WERI-Rb-1 (cell line): ENCODE results near the gene MCCC2.
"Not testable (repeated sequence)": the region's sequence is repeated elsewhere in the genome, so short reads cannot be mapped to it uniquely, and the experiment has no call there.

ENCODE experiments used
- DNase-seq: peaks from one replicate; pipeline ENCODE4 v3.0.0-alpha.2; 2020
- H3K27ac ChIP-seq: fragments of 250-450 bp; sonication (Bioruptor Pico); 2 replicates; pipeline ENCODE4 v1.5.1; 2020; ENCODE audit warnings: mild to moderate bottlenecking, moderate library complexity
- H3K27me3 ChIP-seq: fragments of 250-450 bp; sonication (Bioruptor Pico); 2 replicates; pipeline ENCODE4 v1.5.1; 2021; ENCODE audit warnings: mild to moderate bottlenecking, low read depth, moderate library complexity; ENCODE audit not compliant: insufficient read depth, severe bottlenecking
- H3K36me3 ChIP-seq: fragments of 250-450 bp; sonication (Bioruptor Pico); 2 replicates; pipeline ENCODE4 v1.5.1; 2020; ENCODE audit warnings: mild to moderate bottlenecking, moderate library complexity
- H3K4me3 ChIP-seq: 2 replicates; pipeline ENCODE4 v1.5.1; 2011; ENCODE audit warnings: low read depth, mild to moderate bottlenecking, control low read depth, low read length
- H3K9me3 ChIP-seq: fragments of 250-450 bp; sonication (Bioruptor Pico); 2 replicates; pipeline ENCODE4 v1.5.1; 2021; ENCODE audit warnings: mild to moderate bottlenecking, moderate library complexity; ENCODE audit not compliant: severe bottlenecking
- TF ChIP-seq, protein P1 (sequence below): IDR thresholded peaks from 2 replicates; pipeline ENCODE4 v1.5.1; 2011; ENCODE audit warnings: low read depth, mild to moderate bottlenecking, control low read depth, inconsistent platforms, low read length

MCCC2 gene

DNA sequence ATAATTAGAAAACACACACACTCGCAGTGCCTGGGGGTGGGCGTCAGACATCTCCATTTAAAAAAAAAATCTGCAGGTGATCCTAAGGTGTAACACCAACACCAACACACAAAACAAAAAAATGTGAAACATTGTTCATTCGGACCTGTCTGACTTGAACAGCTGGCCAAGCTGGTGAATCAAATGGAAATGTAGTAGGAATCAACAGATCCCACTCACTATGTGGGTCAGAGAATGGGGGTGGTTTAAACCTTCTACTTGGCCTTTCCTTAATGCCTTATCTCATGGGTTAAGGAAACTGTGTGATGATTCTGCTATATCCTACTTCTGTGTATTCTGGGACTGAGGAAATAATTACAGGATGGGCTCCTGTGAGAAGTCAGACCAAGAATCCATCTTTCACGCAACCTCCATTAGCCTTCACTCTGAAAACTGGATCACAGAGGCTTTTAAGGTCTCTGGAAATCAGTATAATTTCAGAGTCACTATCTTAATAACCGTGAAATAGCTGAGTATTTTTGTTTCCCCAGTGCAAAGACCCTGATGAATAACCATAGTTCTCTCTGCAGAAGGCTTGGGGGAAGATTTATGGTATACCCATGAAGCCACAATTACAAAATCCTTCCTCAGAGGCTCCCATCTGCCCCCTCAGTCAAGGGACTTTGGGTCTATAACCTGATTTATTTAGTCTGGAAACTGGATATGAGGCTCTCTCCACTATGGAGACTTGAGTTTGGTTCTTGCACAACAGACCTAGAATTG is 17.2 kb upstream of the MCCC2 start:
- Histone ChIP-seq H3K27ac (no peak overlapping the region), H3K4me3 (no peak overlapping the region), H3K36me3 (peaks cover 12% of the 10 kb centered on the region), H3K9me3 (no peaks in the 10 kb centered on the region), H3K27me3 (no peaks in the 10 kb centered on the region)
- DNase-seq, result no peak
- TF ChIP-seq, protein P1, sequence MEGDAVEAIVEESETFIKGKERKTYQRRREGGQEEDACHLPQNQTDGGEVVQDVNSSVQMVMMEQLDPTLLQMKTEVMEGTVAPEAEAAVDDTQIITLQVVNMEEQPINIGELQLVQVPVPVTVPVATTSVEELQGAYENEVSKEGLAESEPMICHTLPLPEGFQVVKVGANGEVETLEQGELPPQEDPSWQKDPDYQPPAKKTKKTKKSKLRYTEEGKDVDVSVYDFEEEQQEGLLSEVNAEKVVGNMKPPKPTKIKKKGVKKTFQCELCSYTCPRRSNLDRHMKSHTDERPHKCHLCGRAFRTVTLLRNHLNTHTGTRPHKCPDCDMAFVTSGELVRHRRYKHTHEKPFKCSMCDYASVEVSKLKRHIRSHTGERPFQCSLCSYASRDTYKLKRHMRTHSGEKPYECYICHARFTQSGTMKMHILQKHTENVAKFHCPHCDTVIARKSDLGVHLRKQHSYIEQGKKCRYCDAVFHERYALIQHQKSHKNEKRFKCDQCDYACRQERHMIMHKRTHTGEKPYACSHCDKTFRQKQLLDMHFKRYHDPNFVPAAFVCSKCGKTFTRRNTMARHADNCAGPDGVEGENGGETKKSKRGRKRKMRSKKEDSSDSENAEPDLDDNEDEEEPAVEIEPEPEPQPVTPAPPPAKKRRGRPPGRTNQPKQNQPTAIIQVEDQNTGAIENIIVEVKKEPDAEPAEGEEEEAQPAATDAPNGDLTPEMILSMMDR, result no peak

GRCh38 chr5:71571811-71572210 is 15.3 kb upstream of the MCCC2 start:
- not testable (repeated sequence) for H3K36me3 ChIP-seq, H3K4me3 ChIP-seq, DNase-seq, H3K27me3 ChIP-seq, H3K27ac ChIP-seq, H3K9me3 ChIP-seq

DNA sequence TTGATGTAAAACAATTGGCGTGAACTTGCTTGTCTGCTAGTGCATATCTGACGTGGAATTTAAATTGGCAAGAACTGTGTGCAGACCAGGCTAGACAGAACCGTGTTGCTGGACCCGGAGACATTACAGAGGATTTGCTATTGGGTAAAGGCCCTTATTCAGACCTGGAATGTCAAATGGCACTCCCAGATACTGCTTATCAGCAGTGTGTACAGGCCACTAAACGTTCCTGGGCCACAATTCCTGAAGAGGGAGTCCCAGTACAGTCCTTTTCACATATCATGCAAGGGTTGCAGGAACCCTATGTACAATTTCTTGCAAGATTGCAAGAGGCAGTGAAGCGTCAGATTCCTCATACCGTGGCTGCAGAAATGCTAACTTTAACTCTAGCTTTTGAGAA is 13.5 kb upstream of the MCCC2 start:
- H3K27ac ChIP-seq, result no peak overlapping the region
- no peaks in the 10 kb centered on the region; the same call in none of the 2 replicates for H3K36me3 ChIP-seq
- no peaks in the 10 kb centered on the region for H3K27me3 ChIP-seq
- TF ChIP-seq, protein P1, result no peak
- H3K4me3 ChIP-seq, result no peak overlapping the region
- H3K9me3 ChIP-seq, result no peaks in the 10 kb centered on the region
- DNase-seq, result no peak

DNA sequence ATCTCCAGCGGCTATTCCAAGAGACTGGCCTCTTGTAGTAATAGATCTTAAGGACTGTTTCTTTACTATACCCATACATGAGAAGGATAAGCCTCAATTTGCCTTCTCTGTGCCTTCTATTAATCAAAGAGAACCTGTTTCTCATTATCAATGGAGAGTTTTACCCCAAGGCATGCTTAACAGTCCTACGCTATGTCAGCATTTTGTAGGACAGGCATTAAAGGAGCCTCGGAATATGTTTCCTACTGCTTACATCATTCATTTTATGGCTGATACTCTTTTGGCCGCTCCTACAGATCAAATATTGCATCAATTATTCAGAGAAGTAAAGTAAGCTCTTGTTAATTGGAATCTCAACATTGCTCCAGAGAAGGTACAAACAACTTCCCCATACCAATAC is 11.6 kb upstream of the MCCC2 start:
- H3K27ac ChIP-seq, result not testable (repeated sequence)

GRCh38 chr5:71576241-71576640 is 10.9 kb upstream of the MCCC2 start:
- Histone ChIP-seq H3K4me3 (no peak overlapping the region), H3K36me3 (no peaks in the 10 kb centered on the region; the same call in 1 of the 2 replicates), H3K27ac (no peak overlapping the region), H3K27me3 (no peaks in the 10 kb centered on the region), H3K9me3 (no peaks in the 10 kb centered on the region)
- TF ChIP-seq, protein P1, result no peak
- no peak for DNase-seq

More for the DNA sequence above, 11.6 kb upstream of the MCCC2 start:
- DNase-seq, H3K9me3 ChIP-seq, H3K4me3 ChIP-seq, H3K27me3 ChIP-seq, H3K36me3 ChIP-seq: not testable (repeated sequence)

- not testable (repeated sequence) for H3K4me3 ChIP-seq, H3K9me3 ChIP-seq, H3K27me3 ChIP-seq, H3K27ac ChIP-seq, H3K36me3 ChIP-seq, DNase-seq
These were observed 9.3 kb upstream of the MCCC2 start for GRCh38 chr5:71577839-71578238.

DNA sequence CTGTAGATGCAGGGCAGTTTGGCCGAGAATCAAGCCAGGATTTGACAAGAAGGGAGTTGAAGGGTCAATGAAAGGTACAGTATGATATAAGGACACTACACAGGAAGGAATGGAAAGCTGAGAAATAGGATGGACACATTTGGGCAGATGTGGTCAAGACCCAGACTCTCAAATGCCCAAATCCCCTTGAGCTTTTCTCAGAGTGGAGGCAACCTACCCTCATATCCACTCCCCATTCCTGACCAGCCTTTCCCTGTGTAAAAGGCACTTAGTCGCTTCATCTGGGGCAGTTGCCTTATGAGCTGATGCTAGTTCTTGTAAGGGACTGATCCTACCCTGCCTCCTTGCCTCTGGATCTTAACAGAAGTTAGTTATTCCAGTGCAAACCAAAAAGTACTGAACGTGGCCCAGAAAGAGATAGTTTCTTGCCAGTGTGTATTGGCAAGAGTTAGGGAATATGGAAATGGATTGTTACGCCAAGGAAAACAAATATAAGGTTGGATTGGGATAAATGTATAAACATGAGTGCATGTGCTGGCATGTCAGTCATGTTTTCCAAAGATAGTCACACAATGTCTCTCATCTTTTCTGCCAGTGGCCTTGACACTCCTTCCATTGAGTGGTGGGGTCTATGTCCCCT is 4.1 kb upstream of the MCCC2 start:
- TF ChIP-seq, protein P1, result no peak
- Histone ChIP-seq H3K4me3 (no peak overlapping the region), H3K27ac (no peak overlapping the region), H3K36me3 (no peaks in the 10 kb centered on the region; the same call in 1 of the 2 replicates), H3K9me3 (no peaks in the 10 kb centered on the region), H3K27me3 (no peaks in the 10 kb centered on the region)
- no peak for DNase-seq
